ENCODE results near the gene MAST3.

DNA sequence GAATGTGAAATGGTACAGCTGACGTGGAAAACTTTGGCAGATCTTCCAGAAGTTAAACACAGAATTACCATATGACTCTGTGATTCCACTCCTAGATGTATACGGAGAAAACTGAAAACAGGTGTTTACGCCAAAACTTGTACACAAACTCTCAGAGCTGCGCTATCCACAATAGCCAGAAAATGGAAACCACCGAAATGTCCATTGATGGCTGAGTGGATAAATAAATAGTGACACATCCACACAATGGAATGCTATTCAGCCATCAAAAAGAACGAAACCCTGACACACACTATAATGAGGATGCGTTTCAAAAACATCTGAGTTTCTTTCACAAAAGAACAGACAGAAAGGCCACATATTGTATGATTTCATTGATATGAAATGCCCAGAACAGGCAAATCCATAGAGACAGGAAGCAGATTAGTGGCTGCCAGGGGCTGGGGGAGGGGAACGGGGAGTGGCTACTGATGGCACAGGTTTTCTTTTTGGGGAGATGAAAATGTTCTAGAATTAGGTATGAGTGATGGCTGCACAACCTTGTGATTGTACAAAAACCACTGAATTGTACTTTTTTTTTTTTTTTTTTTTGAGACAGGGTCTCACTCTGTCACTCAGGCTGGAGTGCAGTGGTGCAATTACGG lies 43.9 kb upstream of the MAST3 start:
- TF ChIP-seq, protein P1, sequence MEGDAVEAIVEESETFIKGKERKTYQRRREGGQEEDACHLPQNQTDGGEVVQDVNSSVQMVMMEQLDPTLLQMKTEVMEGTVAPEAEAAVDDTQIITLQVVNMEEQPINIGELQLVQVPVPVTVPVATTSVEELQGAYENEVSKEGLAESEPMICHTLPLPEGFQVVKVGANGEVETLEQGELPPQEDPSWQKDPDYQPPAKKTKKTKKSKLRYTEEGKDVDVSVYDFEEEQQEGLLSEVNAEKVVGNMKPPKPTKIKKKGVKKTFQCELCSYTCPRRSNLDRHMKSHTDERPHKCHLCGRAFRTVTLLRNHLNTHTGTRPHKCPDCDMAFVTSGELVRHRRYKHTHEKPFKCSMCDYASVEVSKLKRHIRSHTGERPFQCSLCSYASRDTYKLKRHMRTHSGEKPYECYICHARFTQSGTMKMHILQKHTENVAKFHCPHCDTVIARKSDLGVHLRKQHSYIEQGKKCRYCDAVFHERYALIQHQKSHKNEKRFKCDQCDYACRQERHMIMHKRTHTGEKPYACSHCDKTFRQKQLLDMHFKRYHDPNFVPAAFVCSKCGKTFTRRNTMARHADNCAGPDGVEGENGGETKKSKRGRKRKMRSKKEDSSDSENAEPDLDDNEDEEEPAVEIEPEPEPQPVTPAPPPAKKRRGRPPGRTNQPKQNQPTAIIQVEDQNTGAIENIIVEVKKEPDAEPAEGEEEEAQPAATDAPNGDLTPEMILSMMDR (conservative IDR thresholded peaks at IDR 0.05): no peak
- TF ChIP-seq EZH2 (IDR thresholded peaks at IDR 0.05; ENCODE audit: low read depth): no peak

Measured in PC-9 (cell line).